Daoy (cell line): ENCODE measurements around the gene PICK1. TPM values are rescaled to one million over a fixed set of nuclear protein-coding genes. Genes with fewer than 3 reads are reported as not detected.
"Not testable (repeated sequence)": the region's sequence is repeated elsewhere in the genome, so short reads cannot be mapped to it uniquely, and the experiment has no call there.

Experiments
- DNase-seq: peaks from one replicate; pipeline ENCODE4 v3.0.0-alpha.2; 2015; ENCODE audit warnings: low read depth
- total RNA-seq: library from RNA; depleted of rRNA; stranded (reverse); fragments of >200 nt; shearing (Covaris generic); gene quantifications from 2 replicates; pipeline ENCODE4 v1.2.3, GENCODE V29; 2014

The PICK1 gene
- total RNA-seq, 1 experiment from 2014 or later, result 19.4 TPM

DNA sequence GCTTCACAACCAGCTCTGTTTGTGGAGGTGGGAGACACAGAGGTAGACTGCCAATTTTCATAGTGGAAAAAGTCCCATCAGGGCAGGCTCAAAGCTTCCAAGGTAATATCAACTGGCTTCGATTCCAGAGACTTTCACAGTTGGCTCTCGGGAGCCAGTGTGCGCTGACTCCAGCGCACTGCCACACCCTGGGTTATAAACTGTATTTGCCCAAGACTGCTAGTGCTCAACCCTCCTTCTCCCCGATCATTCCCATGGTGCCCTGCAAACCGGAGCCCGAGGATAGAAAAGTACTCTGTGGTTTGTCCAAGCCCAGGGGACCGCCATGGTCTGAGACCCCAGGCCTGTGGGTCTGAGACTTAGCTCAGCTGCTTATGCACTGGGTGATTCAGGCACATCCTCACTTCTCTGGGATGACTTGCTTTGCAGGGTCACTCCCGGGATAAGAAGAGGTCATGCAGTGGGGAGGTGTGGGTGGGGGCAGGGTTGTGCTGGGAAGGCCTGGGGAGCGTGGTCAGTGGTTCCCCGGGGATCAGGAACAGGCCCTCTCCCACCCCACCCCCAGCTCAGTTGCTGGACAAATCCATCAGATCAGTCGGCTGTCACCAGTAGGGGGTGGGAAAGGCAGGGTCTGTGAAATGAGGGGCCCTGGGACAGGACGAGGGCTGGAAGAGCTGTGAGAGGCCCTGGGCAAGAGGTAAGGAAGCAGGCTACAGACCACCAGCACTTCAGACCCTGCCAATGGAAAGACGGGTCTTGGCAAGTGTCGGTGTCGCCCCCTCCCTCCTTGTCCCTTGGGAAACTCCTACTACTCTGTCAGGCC is 26.7 kb upstream of the PICK1 start:
- no peak for DNase-seq

- DNase-seq, result no peak
Observed at GRCh38 chr22:38031491-38031890, 25.7 kb upstream of the PICK1 start.

- peak; percentile 54 for DNase-seq
Observed at GRCh38 chr22:38032681-38033521, 24.3 kb upstream of the PICK1 start.

- DNase-seq, result no peak
Observed at GRCh38 chr22:38033522-38034277, 23.5 kb upstream of the PICK1 start.

- DNase-seq, result peak; percentile 90
Observed at GRCh38 chr22:38034278-38034882, 22.8 kb upstream of the PICK1 start.

- no peak for DNase-seq
Observed at GRCh38 chr22:38034884-38035529, 22.2 kb upstream of the PICK1 start.

GRCh38 chr22:38035530-38035885 is 21.7 kb upstream of the PICK1 start:
- DNase-seq, result no peak

- DNase-seq, result no peak
Observed at GRCh38 chr22:38036392-38037062, 20.7 kb upstream of the PICK1 start.

- DNase-seq, result not testable (repeated sequence)
Observed at GRCh38 chr22:38037367-38038150, 19.6 kb upstream of the PICK1 start.

DNA sequence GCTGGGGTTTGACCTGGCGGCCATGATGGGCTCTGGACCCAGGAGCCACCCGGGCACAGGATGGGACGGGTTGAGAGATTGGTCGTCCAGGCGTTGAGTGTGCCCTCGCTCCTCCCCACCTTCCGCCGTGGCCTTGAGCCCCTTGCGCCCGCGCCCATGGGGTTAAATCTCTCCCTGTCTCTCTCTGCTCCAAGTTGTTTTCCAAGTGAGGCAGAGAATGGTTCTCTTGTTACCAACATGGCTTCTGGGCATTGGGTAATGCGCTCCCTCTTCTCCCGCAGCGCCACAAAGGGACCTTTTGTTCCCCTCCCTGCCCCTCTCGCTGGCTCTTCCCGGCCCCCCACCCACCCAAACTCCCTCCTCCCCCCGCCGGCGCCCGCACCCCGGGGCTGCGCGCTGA is 18.8 kb upstream of the PICK1 start:
- DNase-seq, result no peak

DNA sequence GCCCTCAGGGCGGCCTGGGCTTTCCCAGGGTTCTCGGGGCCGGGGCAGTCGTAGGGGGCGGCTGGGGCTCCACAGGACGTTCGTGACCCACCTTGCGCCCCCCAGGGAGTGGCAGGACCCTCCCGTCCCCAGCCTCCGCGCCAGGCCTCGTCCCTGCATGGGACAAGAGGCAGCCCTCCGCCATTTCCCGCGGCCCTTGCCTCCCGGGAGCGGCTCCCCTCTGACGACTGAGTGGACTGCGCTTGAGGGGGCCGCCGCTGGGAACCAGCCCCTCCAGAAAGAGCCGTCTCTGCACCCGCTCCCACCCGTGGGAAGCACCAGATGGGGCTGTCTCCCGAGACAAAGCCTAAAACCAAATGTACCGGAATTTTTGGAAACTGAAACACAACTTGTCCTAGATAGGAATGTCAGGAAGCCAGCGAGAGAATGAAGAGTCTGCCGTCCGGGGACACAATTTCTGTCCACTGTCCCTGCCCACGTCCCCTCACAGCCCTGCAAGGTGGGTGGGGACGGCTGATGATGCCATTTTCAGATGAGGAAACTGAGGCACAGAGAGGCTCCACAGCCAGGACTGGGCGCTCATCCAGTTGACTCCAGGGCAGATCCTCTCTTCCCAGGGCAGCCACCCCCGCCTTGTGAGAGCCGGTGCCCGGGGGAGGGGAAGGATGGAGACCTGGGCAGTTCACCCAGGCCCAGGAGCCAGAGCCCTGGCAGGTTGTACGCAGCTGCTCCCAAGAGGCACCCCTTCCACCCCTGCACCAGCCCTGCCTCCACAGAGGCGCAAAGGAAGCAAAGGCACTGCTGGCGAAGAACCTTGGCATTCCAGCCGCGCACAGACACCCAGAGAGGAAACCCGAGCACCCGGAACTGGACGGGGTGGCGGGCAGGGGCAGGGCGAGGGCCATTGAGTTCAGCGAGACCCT is 18.1 kb upstream of the PICK1 start:
- no peak for DNase-seq

GRCh38 chr22:38040953-38041759 is 16.0 kb upstream of the PICK1 start:
- DNase-seq, result no peak

DNA sequence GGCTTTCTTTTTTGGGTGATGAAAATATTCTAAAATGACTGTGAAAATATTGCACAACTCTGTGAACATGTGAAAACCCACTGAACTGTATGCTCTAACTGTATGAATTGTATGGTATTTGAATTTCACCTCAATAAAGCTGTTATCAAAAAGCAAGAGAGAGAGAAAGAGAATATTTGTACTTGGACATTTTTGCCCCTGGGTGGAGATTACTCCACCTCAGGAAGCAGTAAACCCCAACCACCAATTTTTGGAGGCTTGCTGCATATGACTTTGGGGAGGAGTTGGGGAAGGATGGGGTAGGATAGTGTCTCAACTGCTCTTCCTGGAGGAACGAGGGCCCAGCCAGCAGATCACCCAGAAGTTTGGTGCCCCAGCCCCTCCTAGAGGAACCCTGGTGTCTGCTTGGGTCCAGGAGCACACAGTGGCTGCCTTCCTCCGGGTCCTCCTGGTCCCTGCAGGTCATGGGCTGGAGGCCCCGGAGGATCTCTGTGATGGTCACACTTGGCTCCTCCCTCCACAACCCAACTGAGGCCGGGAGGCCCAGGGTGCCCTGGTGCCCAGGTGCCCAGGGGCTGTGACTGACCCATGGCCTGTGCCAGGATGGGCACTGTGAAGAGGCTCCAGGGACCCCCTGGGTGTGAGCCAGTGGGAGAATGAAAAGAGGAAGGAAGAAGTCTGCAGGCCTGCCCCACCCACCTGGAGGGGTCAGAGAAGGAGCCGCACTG is 15.3 kb upstream of the PICK1 start:
- DNase-seq, result no peak

DNA sequence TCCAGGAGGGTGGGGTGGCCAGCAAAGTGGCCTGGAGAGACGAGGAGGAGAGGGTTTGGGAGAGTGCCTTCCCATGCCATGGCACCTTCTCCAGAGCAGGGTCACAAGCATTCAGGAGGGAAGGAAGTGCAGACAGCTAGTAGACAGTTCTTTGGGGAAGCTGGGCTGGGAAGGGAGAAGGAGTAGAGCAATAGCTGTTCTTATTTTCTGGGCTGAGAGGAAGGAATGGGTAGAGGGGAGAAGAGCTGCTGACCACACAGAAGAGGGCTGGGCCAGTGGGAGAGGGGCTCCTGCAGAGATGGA is 14.8 kb upstream of the PICK1 start:
- DNase-seq, result no peak

- DNase-seq, result no peak
Observed at GRCh38 chr22:38043151-38044039, 13.8 kb upstream of the PICK1 start.

GRCh38 chr22:38046070-38046748 is 11.0 kb upstream of the PICK1 start:
- DNase-seq, result no peak
